HEK293T (cell line): ENCODE data around the gene PITPNB.

Experiments
- CTBP1 ChIP-seq: fragments of 450-650 bp; IDR thresholded peaks from 2 replicates; pipeline ENCODE4 v1.6.1; 2016; ENCODE audit warnings: borderline replicate concordance
- FOXK2 ChIP-seq: fragments of 450-650 bp; IDR thresholded peaks from 2 replicates; pipeline ENCODE4 v1.6.1; 2016; ENCODE audit warnings: mild to moderate bottlenecking
- L3MBTL2 ChIP-seq: fragments of 450-650 bp; conservative IDR thresholded peaks from 2 replicates; pipeline ENCODE4 v1.6.1; 2016; ENCODE audit warnings: mild to moderate bottlenecking
- LEF1 ChIP-seq: fragments of 450-650 bp; IDR thresholded peaks from 2 replicates; pipeline ENCODE4 v1.6.1; 2017; ENCODE audit warnings: mild to moderate bottlenecking, borderline replicate concordance
- SP1 ChIP-seq: fragments of 450-650 bp; IDR thresholded peaks from 2 replicates; pipeline ENCODE4 v1.6.1; 2017
- SUZ12 ChIP-seq: fragments of 450-650 bp; IDR thresholded peaks from 2 replicates; pipeline ENCODE4 v1.6.1; 2016; ENCODE audit warnings: mild to moderate bottlenecking
- TARDBP ChIP-seq: fragments of 450-650 bp; IDR thresholded peaks from 2 replicates; pipeline ENCODE4 v1.6.1; 2016
- ZNF384 ChIP-seq: fragments of 450-650 bp; IDR thresholded peaks from 2 replicates; pipeline ENCODE4 v1.6.1; 2016

GRCh38 chr22:27948569-27948968 lies 29.5 kb upstream of the PITPNB start:
- no peak for TF ChIP-seq ZNF384
- TF ChIP-seq FOXK2 = no peak
- TF ChIP-seq LEF1 = no peak
- no peak for TF ChIP-seq CTBP1
- no peak for TF ChIP-seq SP1
- no peak for TF ChIP-seq L3MBTL2
- no peak for TF ChIP-seq SUZ12
- TF ChIP-seq TARDBP = no peak
